HG03280 (cell line): ENCODE data around the gene TMEM41A.
A peak's percentile ranks its signal among the peaks of the same experiment; 100 is the strongest.

Source experiments
- ATAC-seq: cut with Tn5 transposase; IDR thresholded peaks from one replicate; pipeline ENCODE4 v1.9.1; 2021; ENCODE audit warnings: mild to moderate bottlenecking, moderate library complexity; ENCODE audit not compliant: unreplicated experiment

Gene TMEM41A

DNA sequence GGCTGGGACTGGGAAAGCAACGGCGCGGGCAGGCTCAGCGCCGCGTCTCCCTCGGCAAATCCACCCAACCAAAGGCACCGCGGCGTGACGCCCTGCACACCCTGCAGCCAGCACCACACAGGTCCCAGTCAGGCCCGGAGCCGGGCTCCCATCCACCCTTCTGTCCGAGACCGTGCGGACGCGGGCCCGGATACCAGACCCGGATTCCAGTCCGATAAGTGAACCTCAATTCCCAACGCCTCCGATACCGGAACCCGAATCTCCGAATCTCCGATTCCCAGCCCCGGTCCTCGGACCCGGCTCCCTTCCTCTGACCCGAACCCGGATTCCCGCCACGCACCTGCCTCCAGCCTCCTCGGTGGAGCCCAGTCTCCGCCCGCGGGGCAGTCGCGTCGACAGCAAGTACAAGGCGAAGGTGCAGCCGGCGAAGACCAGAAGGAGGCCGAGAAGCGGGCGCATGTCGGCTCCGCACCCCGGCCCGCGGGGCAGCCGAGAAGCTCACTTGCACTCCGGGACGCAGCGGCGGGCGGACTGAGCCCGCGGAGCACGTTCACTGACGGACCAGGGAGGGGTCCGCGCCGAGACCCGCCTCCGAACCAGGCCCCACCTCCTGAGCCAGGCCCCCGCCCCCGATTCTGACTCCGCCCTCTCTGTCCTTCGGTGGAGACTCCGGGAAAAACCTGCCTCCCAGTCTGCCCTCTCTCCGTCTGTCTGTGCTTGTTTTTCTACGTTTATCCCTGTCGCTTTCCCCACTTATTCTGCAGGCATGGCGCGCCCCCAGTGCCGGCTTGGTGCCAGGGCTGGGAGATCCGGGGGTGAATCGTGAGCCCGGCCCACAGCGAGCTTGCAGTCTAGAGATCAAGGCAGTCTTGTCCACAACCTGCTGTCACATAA lies at the start of gene TMEM41A:
Gene TMEM41A, minus strand, starts transcription at position 533 of the 894 bp plus-strand sequence. Its CDS starts 74 bp downstream, at position 459.
- peak; percentile 96 for ATAC-seq

DNA sequence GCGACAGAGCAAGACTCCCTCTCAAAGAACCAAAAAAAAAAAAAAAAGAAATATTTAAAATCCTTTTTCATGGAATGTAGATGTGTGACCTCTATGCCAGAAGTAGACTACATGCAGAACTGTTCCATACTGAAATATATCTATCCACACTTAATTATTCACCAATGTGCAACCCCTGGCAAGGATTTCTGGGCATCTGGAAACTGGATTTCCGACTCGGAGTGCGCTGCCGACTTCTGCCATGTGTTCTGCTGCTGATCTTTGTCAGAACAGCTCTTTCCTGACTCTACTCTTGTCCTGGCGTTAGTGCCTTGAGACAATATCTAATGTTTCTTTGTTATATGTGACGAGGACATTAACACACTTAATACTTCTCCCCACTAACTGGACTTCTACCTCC lies 41.9 kb upstream of the TMEM41A start:
- no peak for ATAC-seq

DNA sequence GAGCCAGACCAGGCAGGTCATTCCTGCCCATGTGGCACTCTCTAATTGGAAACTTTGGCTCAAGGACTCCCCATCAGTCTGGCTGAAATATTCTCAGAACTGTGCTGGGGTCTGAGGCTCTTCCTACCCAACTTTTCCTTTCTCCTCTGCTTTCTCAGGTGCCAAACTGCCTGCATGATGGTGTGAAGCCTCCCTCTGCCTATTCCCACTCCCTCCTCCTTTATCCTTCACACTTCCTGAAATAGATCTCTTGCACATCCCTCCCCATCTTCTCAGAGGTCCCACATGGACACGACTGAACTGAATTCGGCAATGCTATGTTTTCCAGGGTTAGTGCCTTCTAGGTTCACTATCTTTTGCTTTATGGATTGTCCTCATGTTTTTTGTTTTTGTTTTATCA lies 41.1 kb upstream of the TMEM41A start:
- ATAC-seq: no peak

DNA sequence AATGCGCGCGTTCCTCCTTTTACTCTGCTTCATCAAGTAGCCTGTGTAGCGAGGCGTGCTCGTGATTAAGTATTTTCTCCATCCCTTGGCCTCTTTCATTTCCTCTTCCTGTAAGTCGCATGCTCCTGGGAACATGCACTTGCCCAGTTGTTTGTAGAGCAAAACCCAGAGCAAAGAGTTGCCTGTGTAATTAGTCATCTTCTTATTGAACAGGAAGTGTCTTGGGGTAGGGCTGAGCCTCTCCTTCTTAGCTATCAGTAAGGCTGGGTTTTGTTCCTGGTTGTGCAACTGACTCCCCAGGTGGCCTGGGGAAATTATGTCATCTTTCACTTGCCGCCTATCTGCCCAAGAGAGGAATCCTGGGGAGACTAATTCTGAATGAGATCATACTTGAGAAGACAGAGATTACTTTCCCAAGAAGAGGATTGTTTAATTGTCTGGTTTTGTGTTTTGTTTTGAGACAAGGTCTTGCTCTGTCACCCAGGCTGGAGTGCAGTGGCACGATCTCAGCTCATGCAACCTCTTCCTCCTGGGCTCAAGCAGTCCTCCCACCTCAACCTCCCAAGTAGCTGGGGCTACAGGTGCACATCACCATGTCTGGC lies 38.6 kb upstream of the TMEM41A start:
- peak; percentile 98 for ATAC-seq

DNA sequence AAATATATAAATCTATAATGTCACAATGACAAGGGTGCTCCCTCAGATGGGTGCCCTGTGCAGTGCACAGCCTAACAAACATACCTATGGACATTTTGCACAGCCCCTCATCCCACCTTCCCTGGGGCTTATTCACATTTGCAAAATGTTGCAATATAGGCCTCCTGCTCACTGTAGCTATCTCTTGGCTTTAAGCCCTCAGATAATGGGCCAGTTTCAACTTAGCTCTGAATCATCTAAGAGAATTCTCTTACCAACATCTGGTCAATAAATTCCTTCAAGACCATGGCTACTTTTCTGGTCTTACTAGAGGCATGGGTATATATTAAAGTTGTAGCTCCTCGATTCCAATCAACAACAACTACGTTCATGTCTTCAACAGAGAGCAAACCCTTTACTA lies 35.7 kb upstream of the TMEM41A start:
- ATAC-seq: no peak

DNA sequence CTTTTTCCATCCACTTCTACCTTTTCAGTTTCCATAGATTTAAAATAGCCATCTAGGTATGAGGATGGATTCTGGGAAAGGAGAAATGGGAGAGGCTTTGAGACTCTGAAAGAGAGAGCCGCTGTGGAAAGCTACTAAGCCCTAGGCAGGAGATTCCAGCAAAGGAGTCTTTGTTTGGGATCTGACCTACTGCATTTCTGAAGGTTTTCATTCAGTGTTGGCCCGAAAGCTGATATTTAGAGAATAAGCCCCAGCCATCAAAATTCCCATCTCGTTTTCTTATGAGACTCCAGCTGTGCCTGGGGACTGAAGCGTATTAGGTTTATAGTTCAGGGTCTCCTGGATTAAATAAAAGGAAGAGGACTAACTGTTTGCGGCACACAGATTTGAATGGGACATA lies 34.1 kb upstream of the TMEM41A start:
- ATAC-seq: no peak

DNA sequence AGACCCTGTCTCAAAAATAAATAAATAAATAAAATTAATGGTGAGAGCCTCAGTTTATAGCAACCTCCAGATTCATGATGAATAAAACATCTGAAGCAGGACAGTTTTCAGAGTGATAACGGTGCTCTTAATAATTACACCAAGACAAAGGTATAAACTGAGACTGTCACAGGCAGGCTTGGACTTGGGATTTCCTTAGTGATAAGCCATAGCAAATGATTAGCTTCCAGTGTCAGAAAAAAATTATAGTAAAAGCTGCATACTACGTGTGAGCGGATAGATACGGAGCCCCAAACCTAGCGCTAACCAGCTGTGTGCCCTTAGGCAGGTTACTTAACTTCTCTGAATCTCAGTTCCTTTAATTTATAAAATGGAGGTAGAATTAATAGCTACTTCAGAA lies 32.0 kb upstream of the TMEM41A start:
- ATAC-seq: no peak

DNA sequence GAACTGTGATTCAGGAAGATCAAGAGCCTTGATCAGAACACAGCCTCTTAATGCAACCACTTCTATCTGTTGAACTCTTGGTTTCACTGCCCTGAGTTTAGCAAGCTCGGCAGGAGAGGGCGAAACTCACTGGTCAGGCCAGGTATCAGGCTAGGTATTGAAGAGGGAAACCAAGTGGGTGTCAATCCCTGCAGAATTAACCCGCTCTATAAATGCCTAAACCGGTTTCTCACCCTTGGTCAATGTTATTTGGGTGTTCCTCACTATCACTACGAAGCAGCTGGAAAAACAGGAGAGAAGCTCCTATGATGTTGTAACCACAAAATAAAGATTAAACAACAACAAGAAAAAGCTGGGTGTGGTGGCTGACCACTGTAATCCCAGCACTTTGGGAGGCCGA lies 29.7 kb upstream of the TMEM41A start:
- ATAC-seq: no peak

DNA sequence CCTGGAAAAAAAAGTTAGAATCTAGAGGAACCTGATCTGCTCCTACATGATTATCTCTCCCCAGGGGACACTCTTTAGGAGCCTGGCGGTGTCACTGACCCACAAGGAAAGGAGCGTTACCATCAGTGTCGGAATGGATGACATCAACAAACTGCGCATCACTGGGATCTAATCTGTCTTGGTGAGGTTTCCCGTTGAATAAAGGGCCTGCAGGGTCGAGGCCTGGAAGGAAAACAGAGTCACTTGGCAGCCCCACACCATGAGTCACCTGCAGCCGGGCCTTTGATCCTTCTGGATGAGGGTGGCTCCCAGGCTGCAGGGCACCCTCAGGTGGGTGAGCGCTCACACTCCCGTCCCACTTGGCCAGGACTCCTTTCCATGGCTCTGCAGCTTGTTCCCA lies 28.5 kb upstream of the TMEM41A start:
- ATAC-seq: no peak

DNA sequence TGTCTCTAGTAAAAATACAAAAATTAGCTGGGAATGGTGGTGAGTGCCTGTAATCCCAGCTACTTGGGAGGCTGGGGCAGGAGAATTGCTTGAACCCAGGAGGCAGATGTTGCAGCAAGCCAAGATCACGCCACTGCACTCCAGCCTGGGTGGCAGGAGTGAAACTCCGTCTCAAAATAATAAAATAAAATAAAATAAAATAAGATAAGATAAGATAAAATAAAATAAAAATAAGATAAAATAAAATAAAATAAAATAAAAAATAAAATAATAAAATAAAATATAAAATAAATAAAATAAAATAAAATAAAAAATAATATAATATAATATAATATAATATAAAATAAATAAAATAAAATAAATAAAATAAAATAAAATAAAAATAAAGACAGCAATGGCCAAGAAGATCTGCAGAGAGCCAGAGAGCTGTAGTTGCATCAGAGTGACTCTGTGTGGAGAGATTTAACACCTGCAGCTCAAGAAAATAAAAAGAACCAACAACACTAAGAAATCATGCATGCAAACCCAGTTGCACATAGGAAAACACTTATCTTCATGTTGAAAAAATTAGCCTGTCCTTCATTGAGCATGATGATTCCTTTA lies 27.6 kb upstream of the TMEM41A start:
- no peak for ATAC-seq

DNA sequence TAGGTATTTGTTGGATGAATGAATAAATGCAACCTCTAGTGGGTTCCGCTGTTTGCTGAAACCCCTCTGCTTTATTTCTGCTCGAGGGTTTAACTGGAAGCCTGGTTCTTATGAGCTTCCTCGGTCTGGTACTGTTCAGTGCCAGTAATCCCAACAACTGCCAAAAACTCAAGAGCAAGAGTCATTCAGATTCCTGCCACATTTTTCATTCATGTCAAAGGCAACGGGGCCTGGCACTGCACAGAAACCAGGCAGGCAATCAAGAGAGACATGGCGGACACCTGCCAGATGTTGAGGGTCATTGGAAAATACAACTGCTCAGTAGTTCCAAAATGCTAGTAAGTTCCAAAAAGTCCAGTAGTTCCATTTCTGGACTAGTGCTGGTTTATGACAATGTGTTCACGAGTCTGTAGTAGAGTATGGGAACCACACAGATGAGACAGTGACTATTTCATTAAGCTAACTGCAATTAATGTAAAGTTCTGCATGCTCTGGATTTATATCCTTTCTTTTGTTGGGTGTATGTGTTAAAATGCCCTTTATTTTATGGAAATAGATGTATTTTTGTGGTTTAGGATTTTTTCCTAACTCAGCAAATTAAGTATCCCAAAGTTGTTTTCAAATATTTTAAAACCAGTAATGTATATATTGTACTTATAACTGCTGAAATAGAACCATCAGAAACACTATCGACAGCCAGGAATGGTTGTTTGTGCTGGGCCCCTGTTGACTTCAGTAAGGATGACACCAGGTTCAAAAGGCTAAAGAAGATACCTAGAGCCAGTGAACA lies 22.7 kb upstream of the TMEM41A start:
- no peak for ATAC-seq

DNA sequence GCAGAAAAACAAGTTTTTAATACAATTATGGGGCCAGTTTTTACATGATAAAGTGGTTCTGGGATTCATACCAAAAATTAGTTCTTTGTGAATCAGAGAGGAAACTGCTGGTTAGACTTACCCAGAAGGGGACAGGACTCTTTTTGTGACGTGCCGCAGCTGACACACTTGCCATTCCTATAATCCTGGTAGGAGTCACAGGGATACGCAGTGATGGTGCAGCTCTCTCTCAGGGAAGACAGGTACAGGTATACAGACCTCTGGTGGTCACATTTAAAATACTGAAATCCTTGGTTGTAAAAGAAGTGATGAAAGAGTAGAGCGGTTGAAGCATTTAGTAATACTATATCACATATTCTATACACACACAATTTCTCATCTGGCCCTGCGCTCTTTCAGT lies 20.2 kb upstream of the TMEM41A start:
- ATAC-seq: no peak

DNA sequence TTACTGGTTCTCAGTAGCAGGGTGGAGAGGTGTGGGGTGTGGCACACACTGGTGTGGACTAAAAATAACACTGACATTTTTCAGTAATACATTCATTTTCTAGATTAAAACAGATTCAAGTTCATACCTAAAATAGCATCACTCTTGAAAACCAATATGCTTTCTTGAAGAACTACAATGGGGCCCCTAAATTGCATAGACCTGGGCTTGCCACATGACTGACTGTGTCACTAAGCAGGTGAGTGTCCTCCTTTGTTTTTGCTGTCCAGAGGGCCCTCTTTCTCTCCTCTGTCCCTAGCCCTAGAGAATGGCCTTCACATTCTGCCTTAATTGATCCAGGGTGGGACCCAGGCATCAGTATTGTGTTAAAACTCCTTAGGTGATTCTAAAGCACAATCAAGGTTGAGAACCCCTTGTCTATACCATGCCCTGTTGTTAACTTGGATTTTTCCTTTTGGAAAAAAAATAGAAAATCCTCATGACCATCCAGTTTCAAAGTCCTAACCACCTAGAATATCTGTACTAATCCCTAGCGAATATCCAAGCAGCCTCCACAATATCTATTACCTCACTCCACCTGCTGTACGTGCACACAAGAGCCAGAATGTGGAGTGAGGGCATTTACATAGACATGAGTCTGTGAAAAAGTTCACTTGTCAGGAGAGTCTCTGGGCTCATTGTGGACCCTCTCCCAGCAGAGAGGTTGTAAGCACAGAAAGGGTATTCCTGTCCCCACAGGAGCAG lies 18.7 kb upstream of the TMEM41A start:
- ATAC-seq: peak; percentile 57

DNA sequence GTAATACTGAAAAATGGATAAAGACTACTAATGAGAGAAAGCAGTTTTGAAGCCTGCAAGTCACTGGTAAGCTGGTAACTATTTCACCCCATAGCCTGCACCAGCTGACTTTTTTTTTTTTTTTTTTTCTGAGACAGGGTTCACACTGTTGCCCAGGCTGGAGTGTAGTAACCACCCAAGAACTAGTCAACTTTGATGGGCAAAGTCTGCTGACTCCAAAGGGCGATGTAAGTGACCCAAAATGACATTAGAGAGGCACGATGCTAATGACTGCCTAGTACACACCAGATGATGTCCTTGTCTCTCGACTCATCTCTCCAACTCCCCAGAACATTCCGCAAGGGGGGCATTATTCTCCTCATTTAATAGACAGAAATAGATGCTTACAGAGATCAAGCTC lies 12.9 kb upstream of the TMEM41A start:
- ATAC-seq: no peak

DNA sequence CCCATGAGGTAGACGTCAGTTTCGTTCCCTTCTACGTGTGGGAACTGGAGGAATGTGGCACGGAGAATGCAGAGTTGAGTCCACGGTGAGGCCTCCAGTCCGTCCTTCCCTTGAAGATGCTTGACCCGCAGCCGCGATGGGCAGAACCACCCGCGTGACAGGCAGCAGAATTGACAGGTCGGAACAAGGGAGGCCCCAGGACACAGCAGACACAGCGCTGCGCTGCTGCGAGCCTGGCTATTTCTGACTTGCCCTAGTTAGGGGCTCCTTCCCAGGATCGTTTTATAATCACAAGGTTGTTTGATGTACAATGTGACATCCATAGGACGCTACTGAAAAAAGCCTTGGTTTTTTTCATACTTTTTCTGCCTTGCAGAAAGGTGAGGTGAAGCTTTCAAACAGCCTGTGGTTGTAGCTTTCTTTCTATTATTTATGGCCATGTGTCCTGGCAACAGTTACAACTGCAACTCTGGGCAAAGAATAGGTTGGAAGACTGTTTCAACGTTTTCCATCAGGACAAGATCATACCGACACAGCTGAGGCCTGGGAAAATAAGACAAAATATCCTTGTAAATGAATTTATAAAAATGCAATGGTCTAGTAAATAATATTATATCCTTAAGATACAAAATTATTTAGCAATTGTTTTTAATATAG lies 9.6 kb upstream of the TMEM41A start:
- no peak for ATAC-seq

DNA sequence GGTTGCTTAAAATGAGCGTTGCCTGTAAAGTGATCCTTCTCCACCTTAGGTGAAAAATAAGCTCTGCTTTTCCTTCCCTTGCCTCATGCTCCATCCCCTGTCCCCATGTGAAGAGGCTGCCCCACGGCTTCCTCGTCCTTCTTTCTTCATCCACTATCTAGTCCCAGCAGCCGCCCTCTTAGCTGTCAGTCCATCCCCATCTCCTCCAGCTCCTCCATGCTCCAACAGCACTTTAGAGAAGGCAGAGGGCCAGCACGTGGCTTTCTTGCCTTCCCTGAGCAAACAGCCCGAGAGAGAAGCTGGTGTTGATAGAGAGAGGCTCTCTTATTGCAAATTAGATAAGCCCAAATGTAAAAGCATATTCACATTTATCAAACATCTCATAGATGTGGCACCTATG lies 9.0 kb upstream of the TMEM41A start:
- ATAC-seq: no peak

DNA sequence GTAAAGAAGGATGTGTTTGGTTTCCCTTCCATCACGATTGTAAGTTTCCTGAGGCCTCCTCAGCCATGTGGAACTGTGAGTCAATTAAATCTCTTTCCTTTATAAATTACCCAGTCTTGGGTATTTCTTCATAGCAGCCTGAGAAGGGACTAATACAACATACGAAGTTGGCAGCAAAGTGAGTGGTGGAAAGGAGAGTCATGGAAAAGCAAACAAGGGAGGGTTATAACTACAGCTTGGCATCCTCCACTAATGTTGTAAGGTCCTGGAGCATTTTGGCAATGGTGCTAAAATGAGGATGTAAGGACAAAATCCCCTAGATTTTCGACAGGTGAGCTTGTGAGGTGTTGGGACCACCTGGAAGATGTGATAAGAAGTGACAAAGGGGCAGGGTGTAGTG lies 5.8 kb upstream of the TMEM41A start:
- no peak for ATAC-seq

DNA sequence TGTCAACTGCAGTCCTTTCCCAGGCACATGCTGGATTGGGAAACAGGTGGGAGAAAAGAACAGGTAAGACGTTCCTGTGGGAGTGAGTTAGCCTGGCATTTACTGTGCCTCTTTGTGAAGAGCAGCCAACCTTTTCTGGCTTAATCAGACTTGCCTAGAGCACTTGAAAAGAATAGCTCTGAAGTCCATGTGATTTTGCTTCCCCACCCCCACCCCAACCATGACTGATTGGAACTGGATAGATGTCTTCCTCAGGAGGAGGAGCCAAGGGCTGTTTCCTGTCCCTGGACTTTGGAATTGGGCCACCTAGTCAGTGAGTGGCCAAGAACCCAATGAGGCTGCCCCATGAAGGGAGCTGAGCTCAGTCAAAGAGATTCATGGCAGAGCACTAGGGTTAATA lies 4.7 kb upstream of the TMEM41A start:
- no peak for ATAC-seq

DNA sequence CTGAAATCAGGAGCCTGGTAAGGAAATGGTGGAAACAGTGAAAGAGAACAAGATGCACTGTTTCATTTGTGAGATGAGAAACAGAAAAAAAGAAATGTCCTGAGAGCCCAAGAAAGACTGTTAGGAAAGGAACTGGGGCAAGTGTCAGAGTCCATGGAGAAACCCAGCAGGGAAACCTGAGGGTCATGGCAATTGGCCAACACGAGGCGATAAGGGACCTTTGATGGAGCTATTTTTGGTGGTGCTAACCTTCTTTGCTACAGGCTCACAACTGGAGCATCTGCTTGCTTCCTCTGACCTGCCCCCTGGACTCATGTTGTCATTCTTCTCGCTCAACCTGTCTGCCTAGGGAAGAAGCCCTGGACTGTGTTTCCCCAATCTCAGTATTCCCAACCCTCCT lies 4.2 kb upstream of the TMEM41A start:
- no peak for ATAC-seq

DNA sequence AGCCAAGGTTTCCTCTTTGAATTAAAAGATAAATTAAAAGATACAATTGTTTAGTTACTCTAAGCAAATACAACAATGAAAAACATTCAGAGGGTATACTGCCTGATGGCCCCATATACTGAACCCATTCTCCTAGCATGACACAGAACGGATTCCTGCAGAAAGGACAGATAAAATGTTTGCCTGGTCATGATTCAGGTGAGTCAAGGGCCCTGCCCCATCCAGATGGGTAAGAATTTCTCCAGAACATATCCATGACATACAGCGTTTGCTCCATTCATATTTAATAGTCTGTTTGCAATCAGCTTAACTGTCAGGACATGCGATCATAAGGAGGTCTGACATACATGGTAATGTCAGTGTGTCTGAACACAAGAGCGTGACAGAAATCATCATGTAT lies 8.6 kb downstream of the TMEM41A start:
- no peak for ATAC-seq
